Activated T-helper 1 cell treated with anti-CD3 and anti-CD28 coated beads, Interleukin-2, amount 50 U/mL, for 16 hours (primary cell): ENCODE measurements around the gene SNRNP200.
"Not testable (repeated sequence)": the region's sequence is repeated elsewhere in the genome, so short reads cannot be mapped to it uniquely, and the experiment has no call there.

ENCODE experiments used
- DNase-seq, 2 donors: peaks; one replicate each; pipeline ENCODE4 v3.0.0-alpha.2; 2020; ENCODE audit warnings: low read depth in 1 of 2, low spot score in 1 of 2

Gene SNRNP200

GRCh38 chr2:96325041-96325883, 19.9 kb upstream of the SNRNP200 start, which contains the start of gene ITPRIPL1:
Gene ITPRIPL1, plus strand, starts transcription at chr2:96325317. Its CDS starts 523 bp downstream, at chr2:96325840.
- DNase-seq = no peak

- DNase-seq = no peak
Observed at GRCh38 chr2:96324721-96325040, 19.3 kb upstream of the SNRNP200 start.

GRCh38 chr2:96323849-96324248, 18.5 kb upstream of the SNRNP200 start:
- no peak for DNase-seq

GRCh38 chr2:96320728-96321622, 15.6 kb upstream of the SNRNP200 start:
- no peak for DNase-seq

GRCh38 chr2:96320326-96320725, 15.0 kb upstream of the SNRNP200 start:
- DNase-seq = no peak

- no peak for DNase-seq
Observed at GRCh38 chr2:96319396-96319795, 14.1 kb upstream of the SNRNP200 start.

GRCh38 chr2:96318723-96319122, 13.4 kb upstream of the SNRNP200 start:
- DNase-seq = no peak

GRCh38 chr2:96317584-96317997, 12.2 kb upstream of the SNRNP200 start:
- no peak for DNase-seq

GRCh38 chr2:96316999-96317398, 11.7 kb upstream of the SNRNP200 start:
- DNase-seq = no peak

GRCh38 chr2:96315400-96316071, 10.2 kb upstream of the SNRNP200 start:
- DNase-seq = no peak

- no peak for DNase-seq
Observed at GRCh38 chr2:96315005-96315399, 9.7 kb upstream of the SNRNP200 start.

- DNase-seq = no peak
Observed at GRCh38 chr2:96308248-96308647, 2.9 kb upstream of the SNRNP200 start.

GRCh38 chr2:96306370-96306769, 1.0 kb upstream of the SNRNP200 start:
- no peak for DNase-seq

GRCh38 chr2:96305979-96306308, 598 bp upstream of the SNRNP200 start:
- DNase-seq = no peak

GRCh38 chr2:96304606-96305005, 740 bp downstream of the SNRNP200 start:
- DNase-seq = no peak

GRCh38 chr2:96301865-96302264, 3.5 kb downstream of the SNRNP200 start:
- DNase-seq = no peak

GRCh38 chr2:96296925-96297324, 8.4 kb downstream of the SNRNP200 start:
- DNase-seq = no peak

GRCh38 chr2:96294271-96294670, 11.1 kb downstream of the SNRNP200 start:
- not testable (repeated sequence) for DNase-seq

- DNase-seq = no peak
Observed at GRCh38 chr2:96291751-96292150, 13.6 kb downstream of the SNRNP200 start.

- DNase-seq = no peak
Observed at GRCh38 chr2:96287273-96287856, 18.0 kb downstream of the SNRNP200 start.

GRCh38 chr2:96276787-96277499, 28.4 kb downstream of the SNRNP200 start:
- DNase-seq = no peak
